GM12878 (cell line): ENCODE results near the gene UFD1. TPM values are rescaled to one million over a fixed set of nuclear protein-coding genes. Genes with fewer than 3 reads are reported as not detected.

Experiments used
- ATAC-seq: fragments of 200-7000 bp; cut with Tn5 transposase; 3 replicates; pipeline ENCODE4 v1.9.1; 2020; ENCODE audit warnings: mild to moderate bottlenecking, moderate library complexity
- BruUV-seq: library from RNA; stranded (reverse); fragments of 400-500 nt; replicated peaks from 2 replicates; lab custom pipeline; 2021; lab: Mats Ljungman, UMichigan
- CTCF ChIA-PET: fragments of 300-600 bp; sonication (Branson Sonifier 250); formaldehyde crosslinking; extraction: SDS; loops from one replicate; lab custom pipeline; 2021; ENCODE audit warnings: inconsistent platforms; lab: Yijun Ruan, JAX
- POLR2A ChIA-PET: fragments of 350-600 bp; formaldehyde crosslinking; extraction: SDS; loops from one replicate; lab custom pipeline; 2021; ENCODE audit warnings: inconsistent platforms; lab: Charles Lee
- RAD21 ChIA-PET: fragments of 300-600 bp; sonication (Branson Sonifier 250); formaldehyde crosslinking; loops from one replicate; lab custom pipeline; 2023; ENCODE audit warnings: antibody characterized with exemption; ENCODE audit not compliant: unreplicated experiment; lab: Charles Lee
- SMC1A ChIA-PET: fragments of 300-600 bp; sonication (Branson Sonifier 250); formaldehyde crosslinking; loops from one replicate; lab custom pipeline; 2023; ENCODE audit not compliant: unreplicated experiment, uncharacterized antibody; lab: Charles Lee
- DNase-seq: peaks from one replicate; pipeline ENCODE4 v3.0.0-alpha.2; 2011; ENCODE audit warnings: low read depth, low spot score
- FAIRE-seq: peaks from 3 replicates; lab custom pipeline; 2011; peaks lifted over from hg19 to GRCh38; lab: Jason Lieb, UNC
- H2AFZ ChIP-seq: 2 replicates; pipeline ENCODE4 v1.6.0; 2011; ENCODE audit warnings: low read depth, low read length, control low read depth; ENCODE audit not compliant: control insufficient read depth
- H3K27ac ChIP-seq: 2 replicates; pipeline ENCODE4 v1.5.1; 2011; ENCODE audit warnings: control low read depth; ENCODE audit not compliant: control insufficient read depth, insufficient read depth
- H3K27me3 ChIP-seq, 2 experiments: replicated peaks in 1 of 2; 2 replicates each; pipeline versions ENCODE4 v1.6.0 to v1.6.1; 2011; ENCODE audit warnings: low read length in 1 of 2; ENCODE audit not compliant: control insufficient read depth in 2 of 2, insufficient read depth in 2 of 2
- H3K36me3 ChIP-seq, 2 experiments: 2 replicates each; pipeline ENCODE4 v1.5.1; 2011; ENCODE audit warnings: low read length in 1 of 2; ENCODE audit not compliant: control insufficient read depth in 2 of 2, insufficient read depth in 2 of 2
- H3K4me1 ChIP-seq: 2 replicates; pipeline ENCODE4 v1.6.1; 2011; ENCODE audit warnings: mild to moderate bottlenecking, low read length, moderate library complexity, mixed read lengths; ENCODE audit not compliant: control insufficient read depth, insufficient read depth
- H3K4me2 ChIP-seq: 2 replicates; pipeline ENCODE4 v1.6.0; 2011; ENCODE audit warnings: control low read depth; ENCODE audit not compliant: control insufficient read depth, insufficient read depth
- H3K4me3 ChIP-seq: fragments of 200-600 bp; sonication (generic); 2 replicates; pipeline ENCODE4 v1.5.1; 2016
- H3K79me2 ChIP-seq: 2 replicates; pipeline ENCODE4 v1.6.0; 2011; ENCODE audit warnings: low read length; ENCODE audit not compliant: control insufficient read depth, insufficient read depth
- H3K9ac ChIP-seq: 2 replicates; pipeline ENCODE4 v1.8.0; 2011; ENCODE audit warnings: low read length, control low read depth, mixed read lengths; ENCODE audit not compliant: control insufficient read depth, insufficient read depth
- H3K9me3 ChIP-seq: replicated peaks from 3 replicates; pipeline ENCODE4 v1.5.1; 2011; ENCODE audit warnings: mild to moderate bottlenecking, low read length; ENCODE audit not compliant: control insufficient read depth, insufficient read depth
- H4K20me1 ChIP-seq: 2 replicates; pipeline ENCODE4 v1.6.0; 2011; ENCODE audit not compliant: control insufficient read depth, insufficient read depth
- CREM ChIP-seq: IDR thresholded peaks from 2 replicates; pipeline ENCODE4 v1.6.1; 2014; ENCODE audit warnings: antibody characterized with exemption, low read depth
- IKZF2 ChIP-seq, 2 experiments: fragments of 450-650 bp; IDR thresholded peaks; 2 replicates each; pipeline ENCODE4 v1.6.1; 2017; ENCODE audit warnings: mild to moderate bottlenecking in 2 of 2, moderate library complexity in 2 of 2
- MYB ChIP-seq: fragments of 150-350 bp; IDR thresholded peaks from 2 replicates; pipeline ENCODE4 v1.6.1; 2014; ENCODE audit warnings: mild to moderate bottlenecking, low read depth, low read length, borderline replicate concordance
- NBN ChIP-seq: fragments of 450-650 bp; IDR thresholded peaks from 2 replicates; pipeline ENCODE4 v1.6.1; 2016
- NFXL1 ChIP-seq: fragments of 450-650 bp; IDR thresholded peaks from 2 replicates; pipeline ENCODE4 v1.6.1; 2017; ENCODE audit warnings: antibody characterized with exemption, mild to moderate bottlenecking, borderline replicate concordance
- PAX5 ChIP-seq: IDR thresholded peaks from 2 replicates; pipeline ENCODE4 v1.6.1; 2011; ENCODE audit warnings: low read depth, low read length, borderline replicate concordance
- POLR2A ChIP-seq: IDR thresholded peaks from 2 replicates; pipeline ENCODE4 v1.6.1; 2011; ENCODE audit warnings: low read depth, mild to moderate bottlenecking, low read length
- RFX5 ChIP-seq: IDR thresholded peaks from 2 replicates; pipeline ENCODE4 v1.6.1; 2011; ENCODE audit warnings: low read depth, low read length, improper control_type of control experiment
- TAF1 ChIP-seq: IDR thresholded peaks from 2 replicates; pipeline ENCODE4 v1.6.1; 2011; ENCODE audit warnings: mild to moderate bottlenecking, low read depth, low read length, borderline replicate concordance
- ZNF622 ChIP-seq: fragments of 450-650 bp; IDR thresholded peaks from 2 replicates; pipeline ENCODE4 v1.6.1; 2017; ENCODE audit warnings: mild to moderate bottlenecking, inconsistent platforms
- ZNF687 ChIP-seq: fragments of 450-650 bp; IDR thresholded peaks from 2 replicates; pipeline ENCODE4 v1.6.1; 2017; ENCODE audit warnings: mild to moderate bottlenecking, moderate library complexity
- WGBS: methylation state at CpG from one replicate; pipeline ENCODE4 v1.1.6; 2016; ENCODE audit warnings: low lambda C conversion rate; ENCODE audit not compliant: insufficient replicate concordance, insufficient coverage; ENCODE audit errors: missing lambda C conversion rate; 5-methylcytosine and 5-hydroxymethylcytosine counted together
- in situ Hi-C: fragments of 300-500 bp; cut with MboI; formaldehyde crosslinking; loops from 9 replicates; pipeline ENCODE4 v1.14.3; 2018; ENCODE audit warnings: mixed read lengths
- intact Hi-C: fragments of 100-400 bp; cut with micrococcal nuclease; formaldehyde crosslinking; loops from one replicate; pipeline ENCODE4 v1.14.2; 2022; ENCODE audit not compliant: unreplicated experiment
- polyA plus RNA-seq, 11 experiments: library from polyadenylated mRNA; depleted of rRNA in 4 of 11; unstranded in 6 of 11; stranded (reverse) in 5 of 11; fragments of >200 nt; fragmentation: Nextera tagmentation in 4 of 11; fragmentation: Illumina TruSeq in 1 of 11; extraction: Ambion mirVana in 4 of 11; extraction: Trizol in 1 of 11; gene quantifications; 1 replicate in 1 of 11; 2 replicates in 10 of 11; pipeline versions ENCODE4 v1.2.1 to v1.2.3, GENCODE V29; 2011 to 2016; ENCODE audit warnings: inconsistent platforms in 2 of 11, missing spikeins in 2 of 11, low read depth in 1 of 11
- total RNA-seq, 4 experiments: library from RNA; depleted of rRNA in 3 of 4; stranded (reverse); fragments of >200 nt in 3 of 4; fragmentation: Illumina TruSeq in 1 of 4; extraction: Trizol in 1 of 4; gene quantifications; 2 replicates each; pipeline versions ENCODE4 v1.2.1 to v1.2.3, GENCODE V29; 2013 to 2021
- TF ChIP-seq, protein P1 (sequence below): fragments of 450-650 bp; IDR thresholded peaks from 2 replicates; pipeline ENCODE4 v1.6.1; 2017; ENCODE audit warnings: mild to moderate bottlenecking
- TF ChIP-seq, protein P2 (sequence below): fragments of 450-650 bp; IDR thresholded peaks from 2 replicates; pipeline ENCODE4 v1.6.1; 2017; ENCODE audit warnings: mild to moderate bottlenecking, moderate library complexity
- TF ChIP-seq, protein P3 (sequence below): IDR thresholded peaks from 2 replicates; pipeline ENCODE4 v1.6.1; 2012; ENCODE audit warnings: low read depth, low read length, improper control_type of control experiment

The UFD1 gene
- total and polyA plus RNA-seq, 10 of the 15 experiments (the other 5 are each of a cell fraction or from before 2014, with no cell fraction given): 67.2 to 143 (median 117) TPM

DNA sequence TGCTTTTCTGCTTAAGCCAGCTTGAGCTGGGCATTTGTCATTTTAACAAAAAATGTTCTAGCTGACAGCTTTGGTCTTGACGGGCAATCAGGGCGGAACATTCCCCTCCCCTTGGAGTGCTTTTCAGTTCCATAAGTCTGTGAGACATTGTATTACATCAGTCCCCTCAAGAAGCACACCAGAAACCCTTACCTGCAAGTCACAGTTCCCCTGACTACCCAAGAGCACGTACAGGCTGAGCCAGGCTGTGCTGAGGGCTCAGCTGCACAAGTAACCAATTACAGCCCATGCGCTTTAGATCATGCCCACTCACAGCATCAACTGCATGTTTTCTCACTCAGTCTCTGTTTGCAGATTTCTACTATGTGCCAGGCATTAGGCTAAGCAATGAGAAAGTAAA, 66.5 kb downstream of the UFD1 start (continued):
- TF ChIP-seq, protein P1, sequence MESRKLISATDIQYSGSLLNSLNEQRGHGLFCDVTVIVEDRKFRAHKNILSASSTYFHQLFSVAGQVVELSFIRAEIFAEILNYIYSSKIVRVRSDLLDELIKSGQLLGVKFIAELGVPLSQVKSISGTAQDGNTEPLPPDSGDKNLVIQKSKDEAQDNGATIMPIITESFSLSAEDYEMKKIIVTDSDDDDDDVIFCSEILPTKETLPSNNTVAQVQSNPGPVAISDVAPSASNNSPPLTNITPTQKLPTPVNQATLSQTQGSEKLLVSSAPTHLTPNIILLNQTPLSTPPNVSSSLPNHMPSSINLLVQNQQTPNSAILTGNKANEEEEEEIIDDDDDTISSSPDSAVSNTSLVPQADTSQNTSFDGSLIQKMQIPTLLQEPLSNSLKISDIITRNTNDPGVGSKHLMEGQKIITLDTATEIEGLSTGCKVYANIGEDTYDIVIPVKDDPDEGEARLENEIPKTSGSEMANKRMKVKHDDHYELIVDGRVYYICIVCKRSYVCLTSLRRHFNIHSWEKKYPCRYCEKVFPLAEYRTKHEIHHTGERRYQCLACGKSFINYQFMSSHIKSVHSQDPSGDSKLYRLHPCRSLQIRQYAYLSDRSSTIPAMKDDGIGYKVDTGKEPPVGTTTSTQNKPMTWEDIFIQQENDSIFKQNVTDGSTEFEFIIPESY: no peak
- TF ChIP-seq NBN (no peak), ZNF622 (no peak)
- TF ChIP-seq, all 136 proteins: peak for 0

DNA sequence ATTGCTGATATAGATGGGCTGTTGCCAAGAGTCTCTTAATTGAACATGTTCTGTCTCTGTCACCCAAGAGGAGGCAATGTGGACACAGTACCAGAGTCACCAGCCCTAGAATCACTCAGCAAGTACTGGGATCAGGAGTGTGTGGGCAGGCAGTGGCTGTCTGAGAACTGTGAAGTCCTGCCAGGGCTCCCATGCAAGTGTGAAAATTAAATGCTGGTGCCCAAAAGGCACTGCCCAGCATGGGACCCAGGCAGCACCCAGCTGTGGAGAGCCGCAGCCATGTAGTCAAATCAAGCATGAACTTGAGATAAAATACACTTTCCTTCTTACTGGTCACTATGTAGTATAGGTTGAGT, 67.3 kb downstream of the UFD1 start:
- H4K20me1 ChIP-seq: no peaks in the 10 kb centered on the region
- peaks cover 30% of the 10 kb centered on the region for H3K79me2 ChIP-seq
- WGBS: 7% methylated on average over 1 of the region's 1 CpG
- H2AFZ ChIP-seq: no peak overlapping the region
- no peak overlapping the region for H3K9ac ChIP-seq
- no peaks in the 10 kb centered on the region for H3K27me3 ChIP-seq
- no peaks in the 10 kb centered on the region for H3K9me3 ChIP-seq
- BruUV-seq: no TSS peak
- no peak overlapping the region for H3K27ac ChIP-seq
- FAIRE-seq (no peak), DNase-seq (no peak), ATAC-seq (no peak)
- CTCF ChIA-PET: no interaction called here
- POLR2A ChIA-PET: no interaction called here
- SMC1A ChIA-PET: interaction anchor here (0.7 kb wide), 1 partner anchor 18 kb away, joined by 3 read pairs; no protein-coding TSS in a partner anchor
- no peaks in the 10 kb centered on the region; the same call in 1 of the 2 replicates for H3K4me1 ChIP-seq
- RAD21 ChIA-PET: no interaction called here
- peaks cover 13 to 28% of the 10 kb centered on the region in 2 experiments; a peak in 3 of 4 replicates for H3K36me3 ChIP-seq
- in situ Hi-C loops (no loop called here), intact Hi-C loops (no loop called here)
- no peak overlapping the region for H3K4me3 ChIP-seq
- no peak overlapping the region for H3K4me2 ChIP-seq
- TF ChIP-seq MYB (no peak), RFX5 (no peak), POLR2A (no peak), CREM (no peak), NFXL1 (no peak), PAX5 (no peak), TAF1 (no peak), ZNF687 (no peak), IKZF2 (IDR thresholded peaks at IDR 0.05) (no peak)
- TF ChIP-seq, protein P2, sequence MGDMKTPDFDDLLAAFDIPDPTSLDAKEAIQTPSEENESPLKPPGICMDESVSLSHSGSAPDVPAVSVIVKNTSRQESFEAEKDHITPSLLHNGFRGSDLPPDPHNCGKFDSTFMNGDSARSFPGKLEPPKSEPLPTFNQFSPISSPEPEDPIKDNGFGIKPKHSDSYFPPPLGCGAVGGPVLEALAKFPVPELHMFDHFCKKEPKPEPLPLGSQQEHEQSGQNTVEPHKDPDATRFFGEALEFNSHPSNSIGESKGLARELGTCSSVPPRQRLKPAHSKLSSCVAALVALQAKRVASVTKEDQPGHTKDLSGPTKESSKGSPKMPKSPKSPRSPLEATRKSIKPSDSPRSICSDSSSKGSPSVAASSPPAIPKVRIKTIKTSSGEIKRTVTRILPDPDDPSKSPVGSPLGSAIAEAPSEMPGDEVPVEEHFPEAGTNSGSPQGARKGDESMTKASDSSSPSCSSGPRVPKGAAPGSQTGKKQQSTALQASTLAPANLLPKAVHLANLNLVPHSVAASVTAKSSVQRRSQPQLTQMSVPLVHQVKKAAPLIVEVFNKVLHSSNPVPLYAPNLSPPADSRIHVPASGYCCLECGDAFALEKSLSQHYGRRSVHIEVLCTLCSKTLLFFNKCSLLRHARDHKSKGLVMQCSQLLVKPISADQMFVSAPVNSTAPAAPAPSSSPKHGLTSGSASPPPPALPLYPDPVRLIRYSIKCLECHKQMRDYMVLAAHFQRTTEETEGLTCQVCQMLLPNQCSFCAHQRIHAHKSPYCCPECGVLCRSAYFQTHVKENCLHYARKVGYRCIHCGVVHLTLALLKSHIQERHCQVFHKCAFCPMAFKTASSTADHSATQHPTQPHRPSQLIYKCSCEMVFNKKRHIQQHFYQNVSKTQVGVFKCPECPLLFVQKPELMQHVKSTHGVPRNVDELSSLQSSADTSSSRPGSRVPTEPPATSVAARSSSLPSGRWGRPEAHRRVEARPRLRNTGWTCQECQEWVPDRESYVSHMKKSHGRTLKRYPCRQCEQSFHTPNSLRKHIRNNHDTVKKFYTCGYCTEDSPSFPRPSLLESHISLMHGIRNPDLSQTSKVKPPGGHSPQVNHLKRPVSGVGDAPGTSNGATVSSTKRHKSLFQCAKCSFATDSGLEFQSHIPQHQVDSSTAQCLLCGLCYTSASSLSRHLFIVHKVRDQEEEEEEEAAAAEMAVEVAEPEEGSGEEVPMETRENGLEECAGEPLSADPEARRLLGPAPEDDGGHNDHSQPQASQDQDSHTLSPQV: no peak
- TF ChIP-seq, protein P3, sequence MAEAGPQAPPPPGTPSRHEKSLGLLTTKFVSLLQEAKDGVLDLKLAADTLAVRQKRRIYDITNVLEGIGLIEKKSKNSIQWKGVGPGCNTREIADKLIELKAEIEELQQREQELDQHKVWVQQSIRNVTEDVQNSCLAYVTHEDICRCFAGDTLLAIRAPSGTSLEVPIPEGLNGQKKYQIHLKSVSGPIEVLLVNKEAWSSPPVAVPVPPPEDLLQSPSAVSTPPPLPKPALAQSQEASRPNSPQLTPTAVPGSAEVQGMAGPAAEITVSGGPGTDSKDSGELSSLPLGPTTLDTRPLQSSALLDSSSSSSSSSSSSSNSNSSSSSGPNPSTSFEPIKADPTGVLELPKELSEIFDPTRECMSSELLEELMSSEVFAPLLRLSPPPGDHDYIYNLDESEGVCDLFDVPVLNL: no peak
